Measurements from ENCODE around the gene DSCAML1.

The DSCAML1 gene

DNA sequence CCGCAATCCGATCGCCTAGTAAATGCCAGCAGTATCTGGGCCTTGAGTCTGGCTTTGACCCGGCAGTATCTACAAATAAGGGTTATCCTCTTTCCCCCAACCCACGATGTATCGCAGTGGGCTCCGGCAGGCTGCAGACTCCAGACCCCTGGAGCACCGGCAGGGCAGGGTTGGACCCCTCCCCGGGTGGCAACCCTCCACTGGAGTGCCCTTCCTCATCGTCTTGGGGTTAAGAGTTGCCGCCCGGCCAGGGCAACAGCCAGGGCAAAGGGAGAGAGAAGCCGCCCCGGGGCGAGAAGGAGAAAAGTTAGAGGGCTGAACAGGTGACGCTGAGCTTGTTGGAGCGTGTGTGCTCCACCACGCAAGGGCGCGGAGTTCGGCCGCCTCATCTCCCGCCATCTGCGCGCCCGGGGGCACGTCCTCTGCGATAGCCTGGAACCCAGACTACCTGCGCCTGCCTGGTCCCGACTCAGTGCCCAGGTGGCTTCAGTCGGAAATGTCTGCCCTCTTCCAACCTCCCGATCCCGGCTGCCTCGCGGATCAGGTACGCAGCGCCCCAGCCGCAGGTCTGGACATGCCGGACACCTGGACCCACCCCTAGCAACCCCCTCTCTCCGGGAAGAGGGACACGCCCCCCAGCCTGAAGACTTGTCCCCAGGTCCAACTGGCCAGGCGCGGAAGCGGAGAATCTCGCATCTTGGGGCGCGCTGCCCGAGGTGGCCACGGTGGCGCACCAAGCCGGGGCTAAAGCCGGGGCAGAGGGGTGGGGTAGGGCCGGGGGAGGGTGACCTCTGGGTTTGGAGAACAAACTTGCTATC is 1.2 kb downstream of the DSCAML1 start:
- no peak for DNase-seq (ENCODE audit: extremely low read depth in 1 of 2, low read depth in 1 of 2)

DNA sequence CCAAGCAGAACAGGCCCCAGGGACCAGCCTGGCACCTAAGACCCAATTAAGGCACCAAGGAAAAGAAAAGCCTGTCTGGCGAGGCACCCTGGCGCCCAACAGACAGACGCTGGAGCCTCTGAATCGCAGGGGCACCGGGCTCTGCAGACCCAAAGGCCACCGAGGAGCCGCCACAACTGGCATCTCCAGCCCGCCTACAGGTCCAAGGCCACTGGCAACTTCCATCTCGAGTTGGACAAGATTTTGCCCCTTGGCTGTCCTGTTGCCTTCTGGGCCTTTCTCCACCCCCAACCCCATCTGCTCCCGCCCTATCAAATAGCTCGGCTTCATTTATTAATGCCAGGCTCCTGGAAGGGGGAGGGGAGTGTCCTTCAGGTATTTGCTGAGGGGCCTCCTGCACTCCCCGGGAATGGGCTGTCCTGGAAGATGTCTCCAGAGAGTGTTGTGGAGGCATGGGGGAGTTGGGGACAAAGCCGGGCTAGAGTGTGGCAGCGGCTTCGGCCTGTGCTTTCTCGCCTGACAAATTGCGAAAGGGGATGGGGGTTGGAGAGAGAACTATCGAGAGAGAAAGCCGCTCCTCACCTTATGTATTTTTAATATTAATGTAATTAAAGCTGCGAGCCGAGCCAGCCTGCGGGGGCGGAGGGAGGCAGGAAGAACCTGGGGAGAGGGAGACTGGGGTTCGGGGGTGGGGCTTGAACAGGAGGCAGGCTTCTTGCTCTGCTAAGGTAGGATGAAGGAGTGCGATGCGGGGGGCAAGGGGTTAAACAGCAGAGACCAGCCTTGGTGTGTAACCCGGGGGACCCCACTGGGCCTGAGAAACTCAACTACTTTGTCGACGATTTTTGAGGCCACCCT is 2.0 kb downstream of the DSCAML1 start:
- no peak for DNase-seq (ENCODE audit: extremely low read depth in 1 of 2, low read depth in 1 of 2)

DNA sequence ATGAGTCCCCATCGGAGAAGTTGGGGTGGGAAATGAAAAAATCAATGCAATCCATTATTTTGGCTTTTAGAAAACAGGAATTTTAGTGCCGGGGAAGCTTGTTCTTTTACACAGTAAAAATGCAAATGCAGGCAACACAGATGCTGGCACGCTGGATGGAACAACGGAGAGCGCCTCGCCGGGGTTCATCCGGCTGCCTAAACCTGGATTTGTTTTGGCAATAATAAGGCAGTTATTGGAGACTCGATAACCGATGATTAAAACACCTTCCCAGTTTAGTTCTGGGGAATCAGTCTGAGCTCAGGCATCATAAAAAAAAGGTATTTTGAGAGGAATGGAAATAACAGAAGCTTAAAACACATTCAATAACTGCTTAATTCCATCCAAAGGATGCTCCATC is 2.9 kb downstream of the DSCAML1 start:
- no peak for DNase-seq (ENCODE audit: extremely low read depth in 1 of 2, low read depth in 1 of 2)

DNA sequence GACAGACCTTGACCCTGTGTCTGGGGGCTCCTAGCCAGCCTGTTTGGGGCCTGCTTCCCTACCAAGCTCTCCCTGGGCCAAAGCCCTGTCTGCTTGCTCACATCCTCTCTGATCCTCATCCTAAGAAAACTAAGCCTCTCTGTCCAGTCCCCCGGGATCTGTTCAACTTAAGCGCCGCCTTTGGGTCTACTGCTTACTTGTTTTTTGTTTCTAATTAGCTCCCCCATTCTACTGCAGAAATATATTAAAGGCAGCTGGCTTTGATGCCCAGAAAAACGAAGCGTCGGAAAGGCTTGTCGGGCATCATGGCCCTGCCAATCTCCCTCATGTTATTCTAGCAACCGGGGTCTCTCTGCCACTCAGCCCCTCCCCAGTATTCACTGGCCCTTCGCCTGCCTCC is 3.4 kb downstream of the DSCAML1 start:
- DNase-seq (ENCODE audit: extremely low read depth in 1 of 2, low read depth in 1 of 2) = no peak

DNA sequence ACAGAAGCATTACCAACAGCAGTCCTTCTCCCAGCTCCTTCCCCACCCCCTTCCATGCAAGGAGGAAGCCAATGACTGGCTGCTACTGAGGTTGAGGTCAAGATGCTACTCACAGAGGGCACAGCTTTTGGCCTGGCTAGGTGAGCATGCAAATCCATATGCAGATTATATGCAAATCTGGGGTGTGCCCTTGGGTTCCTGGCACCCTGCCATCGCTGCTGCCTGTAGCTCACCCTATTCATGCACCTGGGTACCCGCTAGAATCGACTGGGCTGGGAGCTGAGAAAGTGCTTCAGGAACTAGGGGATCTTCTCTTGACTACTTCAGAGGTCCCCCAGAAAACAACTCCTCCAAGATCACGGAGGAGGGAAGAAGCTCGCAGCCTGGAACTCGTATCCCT is 4.0 kb downstream of the DSCAML1 start:
- no peak for DNase-seq (ENCODE audit: extremely low read depth in 1 of 2, low read depth in 1 of 2)

DNA sequence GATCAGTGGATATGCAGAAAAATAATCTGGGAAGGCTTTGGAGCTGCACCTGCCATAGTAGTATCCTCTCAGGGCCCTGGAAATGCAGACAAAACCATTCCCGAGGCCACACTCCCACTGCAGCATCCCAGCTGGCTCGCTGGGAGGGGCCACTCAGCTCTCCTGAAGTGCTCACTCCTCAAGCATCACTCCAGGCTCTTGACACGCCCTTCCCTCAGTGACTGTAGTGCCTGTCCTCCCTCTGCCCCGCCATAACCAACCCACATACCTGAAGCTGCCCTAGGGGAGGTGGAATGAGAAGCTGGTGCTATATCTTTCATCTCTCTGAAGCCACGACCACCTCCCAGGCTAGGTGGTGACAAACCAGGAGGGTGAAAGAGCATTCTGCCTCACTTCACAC is 4.8 kb downstream of the DSCAML1 start:
- DNase-seq (ENCODE audit: extremely low read depth in 1 of 2, low read depth in 1 of 2) = no peak

DNA sequence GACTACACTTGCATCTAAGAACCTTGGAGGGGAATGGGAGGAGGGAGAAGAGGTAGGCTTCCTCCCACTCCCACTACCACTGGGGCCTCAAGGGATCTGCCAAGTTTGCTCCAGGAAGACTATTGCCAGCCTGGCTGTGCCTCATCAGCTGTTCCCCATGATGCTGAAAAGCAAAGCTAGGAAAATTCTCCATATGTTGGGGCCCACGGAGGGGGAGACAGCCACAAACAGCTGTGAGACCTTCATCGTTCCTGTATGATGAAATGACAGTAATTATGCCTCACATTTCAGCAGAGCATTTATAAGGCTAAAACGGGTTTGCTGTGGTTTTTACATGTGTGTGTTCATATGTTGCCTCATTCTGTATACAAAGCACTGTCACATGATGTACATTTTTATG is 6.7 kb downstream of the DSCAML1 start:
- no peak for DNase-seq (ENCODE audit: extremely low read depth in 1 of 2, low read depth in 1 of 2)

DNA sequence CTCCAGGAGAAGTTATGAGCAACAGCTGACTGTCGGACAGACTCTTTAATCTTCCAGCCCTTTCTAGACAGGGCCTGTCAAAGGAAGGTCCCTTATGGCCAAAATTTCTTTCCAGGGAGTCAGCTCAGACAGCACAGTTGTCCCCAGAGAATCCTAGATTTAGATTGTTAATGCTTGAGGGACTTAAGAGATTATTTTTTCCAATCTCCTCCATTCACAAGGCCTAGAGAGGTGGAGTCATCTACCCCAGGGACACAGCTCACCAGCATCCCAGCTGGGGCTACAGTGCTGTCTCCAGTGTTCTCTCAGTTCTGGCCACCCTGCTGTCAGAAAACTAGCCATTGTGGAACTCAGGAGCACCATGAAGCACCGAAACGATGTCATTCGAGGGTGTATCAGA is 7.8 kb downstream of the DSCAML1 start:
- no peak for DNase-seq (ENCODE audit: extremely low read depth in 1 of 2, low read depth in 1 of 2)

DNA sequence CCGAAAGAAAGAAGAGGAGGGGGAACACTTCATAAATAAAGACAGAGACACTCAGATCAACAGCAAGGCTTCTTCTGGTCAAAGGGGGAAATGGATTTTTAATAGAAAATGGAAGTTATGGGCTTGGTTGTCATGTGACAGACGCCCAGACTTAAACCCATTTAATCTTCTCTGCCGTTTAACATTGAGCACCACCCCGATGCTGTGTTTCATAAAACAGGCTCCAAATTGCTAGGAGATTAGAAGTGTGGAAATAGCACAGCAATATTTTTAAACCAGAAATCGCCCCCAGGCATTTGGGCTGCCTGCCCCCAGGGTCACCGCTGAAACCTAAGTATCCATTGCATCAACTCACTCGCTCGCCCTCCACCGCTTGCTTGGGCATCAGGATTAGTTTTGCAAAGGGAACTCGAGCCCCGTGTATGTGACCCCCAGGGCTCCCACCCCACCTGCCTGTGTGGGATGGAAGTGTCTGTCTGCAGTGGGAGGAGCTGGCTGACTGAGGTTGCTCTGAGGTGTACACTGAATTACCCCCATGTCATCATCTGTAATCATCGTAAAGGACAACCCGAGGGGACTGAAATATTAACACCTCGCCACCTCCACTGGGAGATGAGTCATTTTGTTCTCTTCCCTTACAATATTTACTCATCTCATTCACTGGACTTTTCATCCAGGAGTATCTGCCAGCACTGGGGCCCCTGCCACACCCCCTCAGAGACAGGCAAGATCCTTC is 10.7 kb downstream of the DSCAML1 start:
- DNase-seq (ENCODE audit: extremely low read depth in 1 of 2, low read depth in 1 of 2) = no peak

DNA sequence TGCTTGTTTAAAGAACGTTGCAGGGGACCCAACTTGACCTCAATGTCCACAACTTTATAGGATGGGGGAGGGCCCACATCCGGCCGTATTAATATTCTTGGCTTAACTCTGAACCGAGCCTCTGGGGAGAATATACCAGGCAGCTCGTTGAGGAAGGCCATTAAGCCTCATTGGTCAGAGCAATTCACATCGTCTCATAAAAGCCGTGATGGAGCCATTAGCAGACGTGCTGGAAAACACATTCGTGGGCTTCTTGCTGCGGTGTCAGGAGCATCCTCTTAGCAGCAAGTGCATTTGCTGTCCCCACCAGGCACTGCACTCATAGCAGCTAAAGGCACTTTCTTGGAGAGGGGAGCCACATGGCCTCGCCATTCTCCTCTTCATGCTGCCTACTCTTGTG is 14.9 kb downstream of the DSCAML1 start:
- DNase-seq (ENCODE audit: extremely low read depth in 1 of 2, low read depth in 1 of 2) = no peak

DNA sequence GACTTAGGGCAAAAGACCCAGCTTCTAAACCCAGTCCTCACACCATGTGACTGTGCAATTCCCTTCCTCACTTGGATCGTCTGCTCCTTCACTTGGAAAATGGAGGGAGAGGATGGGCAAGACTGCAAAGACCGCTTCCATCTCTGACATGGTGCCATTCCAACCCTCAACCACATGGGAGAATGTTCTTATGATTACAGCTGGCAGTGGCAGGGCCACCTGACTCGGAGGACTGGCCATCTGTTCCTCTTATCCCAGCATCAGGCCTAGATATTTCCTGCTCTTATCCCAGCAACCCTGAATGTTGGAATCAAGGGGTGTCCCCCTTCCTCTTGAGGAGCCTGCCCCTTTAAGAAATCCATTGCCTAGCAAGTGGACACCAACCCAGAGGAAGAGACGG is 15.4 kb downstream of the DSCAML1 start:
- DNase-seq (ENCODE audit: extremely low read depth in 1 of 2, low read depth in 1 of 2) = no peak

DNA sequence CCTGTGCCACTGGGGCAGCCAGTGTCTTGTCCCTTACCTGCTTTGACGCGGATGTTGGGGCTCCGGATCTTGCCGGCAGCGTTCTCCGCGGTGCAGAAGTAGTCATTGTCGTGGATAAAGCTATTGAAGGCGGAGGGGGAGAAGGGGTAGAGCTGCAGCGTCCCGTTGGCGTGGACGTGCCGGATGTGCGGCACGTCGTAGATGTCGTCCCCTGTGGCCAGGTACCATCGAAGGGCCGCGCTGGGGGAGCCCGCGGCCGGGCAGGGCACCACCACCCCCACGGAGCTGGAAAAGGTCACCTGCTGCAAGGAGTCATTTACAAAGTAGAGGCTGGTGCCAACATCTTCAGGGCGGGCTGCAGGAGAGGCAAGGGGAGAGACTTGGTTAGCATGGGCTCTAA is 16.6 kb downstream of the DSCAML1 start:
- DNase-seq (ENCODE audit: extremely low read depth in 1 of 2, low read depth in 1 of 2) = no peak

DNA sequence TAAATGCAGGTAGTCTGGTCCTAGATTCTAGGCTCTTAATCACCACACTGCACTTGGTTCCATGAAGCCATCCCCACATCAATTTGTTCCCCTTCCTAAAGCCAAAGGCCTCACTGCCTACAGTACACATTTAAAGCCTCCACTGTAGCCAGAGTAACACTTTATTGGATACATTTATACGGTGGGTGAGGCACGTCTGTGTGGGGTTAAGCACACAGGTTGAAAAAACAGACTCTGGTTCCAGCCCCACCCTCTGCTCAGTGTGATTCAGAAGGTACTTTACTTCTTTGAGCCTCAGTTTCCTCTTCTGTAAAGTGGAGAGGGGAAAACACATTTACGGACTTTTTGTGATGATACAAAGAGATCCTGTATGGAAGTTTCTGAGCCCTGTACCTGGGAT is 22.5 kb downstream of the DSCAML1 start:
- DNase-seq (ENCODE audit: extremely low read depth in 1 of 2, low read depth in 1 of 2) = no peak

DNA sequence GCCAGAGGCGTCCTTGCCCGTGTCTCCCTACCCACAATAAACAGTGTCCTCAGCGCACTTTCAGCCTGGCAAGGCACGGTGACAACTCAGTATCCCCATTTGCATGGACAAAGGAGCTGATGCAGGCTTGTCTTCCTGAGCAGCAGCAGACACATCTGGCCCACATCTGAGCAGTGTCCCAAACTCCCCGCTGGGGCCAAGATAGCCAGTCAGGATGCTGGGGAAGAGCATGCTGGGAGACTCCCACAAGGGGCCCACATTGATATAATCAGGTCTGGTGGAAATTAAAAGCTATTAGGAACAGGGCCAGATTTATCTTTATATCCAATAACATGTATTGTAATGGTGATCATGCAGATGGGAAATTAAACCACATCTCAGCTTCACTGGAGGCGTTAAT is 24.7 kb downstream of the DSCAML1 start:
- DNase-seq (ENCODE audit: extremely low read depth in 1 of 2, low read depth in 1 of 2) = no peak

DNA sequence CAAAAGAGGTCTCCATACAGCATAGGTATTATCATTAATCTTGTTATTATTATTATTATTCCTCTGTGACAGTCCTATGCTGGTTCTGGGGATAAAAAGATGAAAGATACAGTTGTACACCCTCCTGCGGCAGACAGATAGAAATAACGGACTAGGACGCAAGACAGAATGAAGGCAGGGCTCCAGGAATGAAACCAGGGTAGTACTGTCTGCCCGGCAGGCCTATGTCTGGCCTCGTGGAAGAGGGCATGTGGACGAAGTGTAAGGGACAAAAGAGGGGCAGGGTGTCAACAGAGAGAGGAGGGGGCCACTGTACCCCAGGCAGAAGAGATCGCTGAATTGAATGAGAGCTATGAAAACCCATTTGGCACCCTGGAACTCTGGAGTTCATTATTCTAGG is 25.2 kb downstream of the DSCAML1 start:
- DNase-seq (ENCODE audit: extremely low read depth in 1 of 2, low read depth in 1 of 2) = no peak

DNA sequence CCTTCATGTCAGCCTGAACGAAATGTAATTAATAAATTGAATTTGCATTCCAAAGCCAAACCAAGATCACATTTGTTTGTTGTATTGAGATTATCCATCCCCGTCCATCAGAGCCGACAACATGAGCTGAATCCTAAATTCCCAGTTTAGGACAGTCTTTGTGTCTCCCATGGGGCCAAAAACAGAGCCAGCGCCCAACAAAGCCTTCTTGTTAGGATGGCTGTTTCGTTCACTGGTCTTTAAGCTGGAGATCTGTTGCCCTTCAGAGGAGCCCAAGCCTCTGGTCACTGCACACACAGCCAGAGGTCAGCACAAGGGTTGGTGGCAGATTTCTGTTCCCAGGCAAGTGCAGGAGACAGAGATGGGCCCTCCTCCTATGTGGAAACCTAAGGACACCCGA is 25.8 kb downstream of the DSCAML1 start:
- no peak for DNase-seq (ENCODE audit: extremely low read depth in 1 of 2, low read depth in 1 of 2)

DNA sequence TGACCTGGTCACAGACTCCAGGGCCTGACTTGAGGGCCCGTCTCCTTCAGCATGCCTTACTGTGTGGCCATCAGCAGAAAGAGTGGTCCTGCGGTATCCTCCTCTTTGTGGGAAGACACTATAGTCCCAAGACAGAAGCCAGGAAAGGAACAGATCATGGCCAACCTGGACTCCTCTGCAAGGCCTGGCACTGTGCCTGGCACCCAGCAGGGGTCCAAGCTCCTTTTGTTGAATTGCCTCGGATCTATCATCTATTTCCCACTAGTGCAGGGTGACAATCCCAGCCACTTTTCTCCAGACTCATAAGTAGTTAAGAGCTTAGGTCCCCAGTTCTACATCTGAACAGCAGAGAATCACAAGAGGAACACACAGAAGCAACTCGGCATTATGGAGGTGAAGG is 27.0 kb downstream of the DSCAML1 start:
- no peak for DNase-seq (ENCODE audit: extremely low read depth in 1 of 2, low read depth in 1 of 2)

DNA sequence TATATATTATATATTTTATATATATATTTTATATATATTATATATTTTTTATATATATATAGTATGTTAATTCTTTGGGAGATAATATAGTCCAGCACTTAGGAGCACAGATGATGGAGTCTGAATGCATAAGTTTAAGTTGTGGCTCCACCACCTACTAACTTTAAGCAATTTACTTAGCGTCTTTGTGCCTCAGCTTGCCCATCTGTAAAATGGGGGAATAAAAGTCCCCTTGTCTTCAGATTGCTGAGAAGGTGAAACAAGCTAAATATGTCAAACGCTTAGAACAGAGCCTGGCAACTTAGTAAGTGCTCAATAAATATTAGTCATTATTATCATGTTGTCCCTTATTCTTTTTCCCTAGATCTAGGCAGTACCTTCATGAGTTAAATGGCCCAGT is 27.5 kb downstream of the DSCAML1 start:
- no peak for DNase-seq (ENCODE audit: extremely low read depth in 1 of 2, low read depth in 1 of 2)

DNA sequence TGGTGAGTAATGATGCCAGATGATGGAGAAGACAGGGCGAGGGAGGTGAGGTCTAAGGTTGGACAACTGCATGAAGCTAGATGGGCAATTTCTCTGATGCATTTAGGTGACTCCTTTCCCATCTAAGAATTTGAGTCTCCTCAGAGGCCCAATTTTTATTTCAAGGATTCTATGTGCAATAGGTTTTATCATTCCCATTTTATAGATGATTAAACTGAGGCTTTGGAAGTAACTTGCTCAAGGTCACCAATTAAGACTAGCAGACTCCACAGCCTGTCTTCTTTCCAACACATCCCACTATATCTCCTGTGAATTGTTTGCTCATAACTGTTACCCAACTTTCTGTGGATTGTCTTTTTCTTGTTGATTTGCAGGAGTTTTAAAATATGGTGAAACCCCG is 28.5 kb downstream of the DSCAML1 start:
- DNase-seq (ENCODE audit: extremely low read depth in 1 of 2, low read depth in 1 of 2) = no peak

DNA sequence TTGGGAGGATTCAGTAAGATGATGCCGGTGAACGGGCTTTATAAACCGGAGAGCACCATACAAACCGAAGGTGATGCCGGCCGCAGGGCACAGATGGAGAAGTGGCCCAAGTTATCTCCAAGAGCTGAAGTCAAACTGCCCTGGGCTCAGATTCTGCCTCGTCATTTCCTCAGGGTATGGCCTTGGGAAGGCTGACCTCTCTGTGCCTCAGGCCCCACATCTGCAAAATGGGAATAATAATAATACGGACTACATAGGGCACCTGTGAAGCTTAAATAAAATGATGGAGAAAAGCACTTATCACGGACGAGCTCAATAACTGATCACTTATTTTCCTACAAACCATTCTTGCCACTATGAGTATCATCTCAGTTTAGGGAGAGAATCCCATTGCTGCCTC is 29.9 kb downstream of the DSCAML1 start:
- DNase-seq (ENCODE audit: extremely low read depth in 1 of 2, low read depth in 1 of 2) = no peak

DNA sequence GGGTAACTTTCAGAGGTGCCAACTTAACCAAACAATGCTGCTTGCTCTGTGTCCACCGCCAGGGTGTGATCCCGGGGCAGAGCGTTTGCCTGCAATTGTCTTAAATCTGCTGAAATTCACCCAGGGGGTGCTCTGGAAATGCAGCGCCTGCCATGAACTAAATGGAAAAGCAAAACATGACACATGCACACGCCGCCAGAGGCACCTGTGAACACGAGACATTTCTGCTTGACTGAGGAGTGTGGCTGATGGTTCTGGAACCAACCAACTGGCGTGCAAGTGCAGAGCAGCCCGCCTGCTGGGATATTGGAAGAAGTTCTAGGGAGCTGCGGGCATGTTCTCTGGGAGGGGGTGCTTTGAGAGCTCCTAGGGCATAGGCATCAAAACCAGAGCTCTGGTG is 30.4 kb downstream of the DSCAML1 start:
- no peak for DNase-seq (ENCODE audit: extremely low read depth in 1 of 2, low read depth in 1 of 2)

DNA sequence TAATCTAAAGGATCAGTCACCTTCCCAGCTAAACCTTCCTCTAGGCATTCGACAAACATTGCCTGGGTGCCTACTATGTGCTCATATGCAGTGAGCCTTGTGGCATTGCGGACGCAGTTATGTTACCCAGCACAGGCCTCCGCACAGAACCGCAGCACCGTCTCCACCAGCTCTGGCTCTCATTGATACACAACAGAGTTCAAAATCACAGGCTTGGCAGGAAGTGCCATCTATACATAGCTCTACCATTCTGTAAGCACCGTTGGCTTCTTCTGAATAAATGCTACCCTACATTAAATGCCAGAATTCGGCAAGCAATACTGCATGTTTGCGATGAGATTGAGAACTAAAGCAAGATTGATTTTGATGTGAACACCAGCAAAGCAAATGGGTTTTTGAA is 31.0 kb downstream of the DSCAML1 start:
- DNase-seq (ENCODE audit: extremely low read depth in 1 of 2, low read depth in 1 of 2) = no peak
